ENCODE measurements around the gene TNK1.
A peak's percentile ranks its signal among the peaks of the same experiment; 100 is the strongest.

GRCh38 chr17:7404737-7405349 is 24.0 kb downstream of the TNK1 start:
- TF ChIP-seq CTCF (IDR thresholded peaks at IDR 0.05) (peak in 4 of 12 donors; percentile 11 to 30 (median 17)), POLR2A (IDR thresholded peaks at IDR 0.05) (peak in 1 of 2 donors; percentile 42)
